Testis (tissue), 5 donors: Measurements from ENCODE around the gene ZNF687. TPM values are rescaled to one million over a fixed set of nuclear protein-coding genes. Genes with fewer than 3 reads are reported as not detected.

Experiments used
- DNase-seq: peaks from one replicate; pipeline ENCODE4 v3.0.0-alpha.2; 2019
- H3K27ac ChIP-seq, 2 donors: fragments of 200-600 bp; sonication (generic); one replicate each; pipeline ENCODE4 v1.5.1; 2019
- H3K27me3 ChIP-seq: fragments of 200-600 bp; sonication (generic); one replicate; pipeline ENCODE4 v1.5.1; 2019
- H3K36me3 ChIP-seq: fragments of 200-600 bp; sonication (generic); one replicate; pipeline ENCODE4 v1.5.1; 2017; ENCODE audit warnings: low read depth; ENCODE audit errors: missing control alignments
- H3K4me1 ChIP-seq: fragments of 200-600 bp; sonication (generic); one replicate; pipeline ENCODE4 v1.5.1; 2019
- H3K4me3 ChIP-seq, 2 donors: fragments of 200-600 bp; sonication (generic); one replicate each; pipeline ENCODE4 v1.5.1; 2017 to 2019
- H3K9me3 ChIP-seq: fragments of 200-600 bp; sonication (generic); one replicate; pipeline ENCODE4 v1.5.1; 2017
- POLR2A ChIP-seq: fragments of 450-650 bp; IDR thresholded peaks from one replicate; pipeline ENCODE4 v1.6.1; 2017; ENCODE audit warnings: antibody characterized with exemption, mild to moderate bottlenecking, moderate library complexity
- WGBS, 2 donors: methylation state at CpG; one replicate each; pipeline ENCODE4 v1.1.5; 2018; 5-methylcytosine and 5-hydroxymethylcytosine counted together
- intact Hi-C: fragments of 100-400 bp; cut with DNase I; formaldehyde crosslinking; loops from one replicate; pipeline ENCODE4 v1.15.1; 2023; ENCODE audit warnings: low total_unique reads
- long read RNA-seq, 2 donors: transcript quantifications; one replicate each; lab custom pipeline, GENCODE V29; 2026
- polyA plus RNA-seq: library from polyadenylated mRNA; stranded (reverse); fragments of 350-450 nt; fragmentation: Illumina TruSeq; extraction: RNeasy Lipid Tissue Mini Kit (QIAGEN cat#74804); gene quantifications from one replicate; pipeline ENCODE4 v1.2.3, GENCODE V29; 2014; ENCODE audit warnings: low read depth, low replicate concordance; ENCODE audit not compliant: insufficient read depth
- total RNA-seq, 2 donors: library from RNA; depleted of rRNA; stranded (reverse); fragments of >200 nt; gene quantifications; one replicate each; pipeline ENCODE4 v1.2.3, GENCODE V29; 2016
- TF ChIP-seq, protein P1 (sequence below), 3 experiments: fragments of 450-650 bp in 2 of 3; fragments of 200-600 bp in 1 of 3; sonication (generic) in 1 of 3; IDR thresholded peaks; one replicate each; pipeline ENCODE4 v1.5.1; 2016 to 2019; ENCODE audit warnings: antibody characterized with exemption in 3 of 3, mild to moderate bottlenecking in 2 of 3, moderate library complexity in 1 of 3

Gene ZNF687, protein sequence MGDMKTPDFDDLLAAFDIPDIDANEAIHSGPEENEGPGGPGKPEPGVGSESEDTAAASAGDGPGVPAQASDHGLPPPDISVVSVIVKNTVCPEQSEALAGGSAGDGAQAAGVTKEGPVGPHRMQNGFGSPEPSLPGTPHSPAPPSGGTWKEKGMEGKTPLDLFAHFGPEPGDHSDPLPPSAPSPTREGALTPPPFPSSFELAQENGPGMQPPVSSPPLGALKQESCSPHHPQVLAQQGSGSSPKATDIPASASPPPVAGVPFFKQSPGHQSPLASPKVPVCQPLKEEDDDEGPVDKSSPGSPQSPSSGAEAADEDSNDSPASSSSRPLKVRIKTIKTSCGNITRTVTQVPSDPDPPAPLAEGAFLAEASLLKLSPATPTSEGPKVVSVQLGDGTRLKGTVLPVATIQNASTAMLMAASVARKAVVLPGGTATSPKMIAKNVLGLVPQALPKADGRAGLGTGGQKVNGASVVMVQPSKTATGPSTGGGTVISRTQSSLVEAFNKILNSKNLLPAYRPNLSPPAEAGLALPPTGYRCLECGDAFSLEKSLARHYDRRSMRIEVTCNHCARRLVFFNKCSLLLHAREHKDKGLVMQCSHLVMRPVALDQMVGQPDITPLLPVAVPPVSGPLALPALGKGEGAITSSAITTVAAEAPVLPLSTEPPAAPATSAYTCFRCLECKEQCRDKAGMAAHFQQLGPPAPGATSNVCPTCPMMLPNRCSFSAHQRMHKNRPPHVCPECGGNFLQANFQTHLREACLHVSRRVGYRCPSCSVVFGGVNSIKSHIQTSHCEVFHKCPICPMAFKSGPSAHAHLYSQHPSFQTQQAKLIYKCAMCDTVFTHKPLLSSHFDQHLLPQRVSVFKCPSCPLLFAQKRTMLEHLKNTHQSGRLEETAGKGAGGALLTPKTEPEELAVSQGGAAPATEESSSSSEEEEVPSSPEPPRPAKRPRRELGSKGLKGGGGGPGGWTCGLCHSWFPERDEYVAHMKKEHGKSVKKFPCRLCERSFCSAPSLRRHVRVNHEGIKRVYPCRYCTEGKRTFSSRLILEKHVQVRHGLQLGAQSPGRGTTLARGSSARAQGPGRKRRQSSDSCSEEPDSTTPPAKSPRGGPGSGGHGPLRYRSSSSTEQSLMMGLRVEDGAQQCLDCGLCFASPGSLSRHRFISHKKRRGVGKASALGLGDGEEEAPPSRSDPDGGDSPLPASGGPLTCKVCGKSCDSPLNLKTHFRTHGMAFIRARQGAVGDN
- 10 to 100 TPM; 39.9 to 58.2 TPM for total RNA-seq
- polyA plus RNA-seq: 38.4 TPM
- long read RNA-seq, donor 1, full-length matches to known transcripts: 13 of 85 reads
- long read RNA-seq, donor 1, partial matches to known transcripts: 67 of 85 reads
- long read RNA-seq, donor 1, other reads (novel, unspliced or antisense): 5 of 85 reads
- long read RNA-seq, donor 2, transcript ZNF687-207 (3 exons, 840 nt): major isoform, 5 of 10 reads
- long read RNA-seq, donor 2, partial matches to known transcripts: 5 of 10 reads
- long read RNA-seq, donor 2, other reads (novel, unspliced or antisense): 0 of 10 reads

DNA sequence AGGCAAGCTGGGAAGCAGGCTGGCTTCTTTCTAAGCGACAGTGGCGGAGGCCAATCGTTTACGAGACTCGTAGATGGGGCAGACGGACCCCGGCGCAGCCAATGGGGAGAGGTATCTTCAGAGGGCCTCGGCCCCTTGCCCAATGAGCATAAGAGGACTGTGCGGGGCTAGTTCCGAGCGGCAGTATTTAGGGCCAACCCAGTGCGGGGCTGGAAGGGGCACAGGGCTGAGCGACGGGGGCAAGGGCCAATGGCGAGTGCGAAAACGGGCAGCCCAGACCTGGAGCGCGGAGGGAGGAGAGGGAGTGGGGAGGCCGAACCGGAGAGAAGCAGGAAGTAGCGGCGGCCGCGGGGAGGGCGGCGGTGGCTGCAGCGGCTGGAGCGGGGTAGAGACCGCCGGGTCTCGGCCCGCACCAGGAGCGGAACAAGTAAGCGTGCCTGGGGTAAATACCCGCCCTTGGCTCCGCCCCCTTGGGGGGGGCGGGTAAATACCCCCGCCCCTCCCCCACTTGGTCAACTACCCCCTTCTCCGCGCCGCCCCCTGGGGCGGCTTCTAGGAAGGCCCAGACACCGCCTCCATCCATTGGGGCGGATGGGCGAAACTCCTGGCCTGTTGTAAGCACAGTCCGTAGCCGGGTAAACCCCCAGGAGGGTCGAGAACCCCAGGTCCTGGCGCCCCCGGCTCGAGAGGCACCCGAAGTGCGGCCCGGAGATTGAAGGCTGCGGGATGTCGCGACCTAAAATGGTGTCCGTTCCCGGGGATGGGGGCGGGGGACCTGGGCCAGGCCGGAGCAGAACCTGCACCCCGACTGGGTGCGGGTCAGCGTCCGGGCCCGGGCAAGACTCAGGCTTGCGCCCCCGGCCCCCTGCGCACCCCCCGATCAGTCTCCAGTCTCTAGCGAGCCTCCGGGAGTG, at the start of gene ZNF687:
Gene ZNF687 (plus strand): TSS at position 331 of the 914 bp plus-strand sequence. CDS start 3,993 bp downstream, outside the sequence.
- Histone ChIP-seq H3K4me1 (peaks cover 19% of the 10 kb centered on the region), H3K27ac (peak within 1 kb of the TSS; percentile 94 to 99), H3K36me3 (no peaks in the 10 kb centered on the region), H3K4me3 (peak within 1 kb of the TSS; percentile 61 to 85), H3K27me3 (no peaks in the 10 kb centered on the region), H3K9me3 (no peaks in the 10 kb centered on the region)
- intact Hi-C loops: no loop called here
- peak; percentile 7 for TF ChIP-seq POLR2A
- TF ChIP-seq, protein P1, sequence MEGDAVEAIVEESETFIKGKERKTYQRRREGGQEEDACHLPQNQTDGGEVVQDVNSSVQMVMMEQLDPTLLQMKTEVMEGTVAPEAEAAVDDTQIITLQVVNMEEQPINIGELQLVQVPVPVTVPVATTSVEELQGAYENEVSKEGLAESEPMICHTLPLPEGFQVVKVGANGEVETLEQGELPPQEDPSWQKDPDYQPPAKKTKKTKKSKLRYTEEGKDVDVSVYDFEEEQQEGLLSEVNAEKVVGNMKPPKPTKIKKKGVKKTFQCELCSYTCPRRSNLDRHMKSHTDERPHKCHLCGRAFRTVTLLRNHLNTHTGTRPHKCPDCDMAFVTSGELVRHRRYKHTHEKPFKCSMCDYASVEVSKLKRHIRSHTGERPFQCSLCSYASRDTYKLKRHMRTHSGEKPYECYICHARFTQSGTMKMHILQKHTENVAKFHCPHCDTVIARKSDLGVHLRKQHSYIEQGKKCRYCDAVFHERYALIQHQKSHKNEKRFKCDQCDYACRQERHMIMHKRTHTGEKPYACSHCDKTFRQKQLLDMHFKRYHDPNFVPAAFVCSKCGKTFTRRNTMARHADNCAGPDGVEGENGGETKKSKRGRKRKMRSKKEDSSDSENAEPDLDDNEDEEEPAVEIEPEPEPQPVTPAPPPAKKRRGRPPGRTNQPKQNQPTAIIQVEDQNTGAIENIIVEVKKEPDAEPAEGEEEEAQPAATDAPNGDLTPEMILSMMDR (IDR thresholded peaks at IDR 0.05): no peak
- WGBS, 2 donors: 1 to 2% methylated on average over 25 to 65 of the region's 74 CpGs
- peak; percentile 100 for DNase-seq

- Histone ChIP-seq H3K36me3 (no peaks in the 10 kb centered on the region), H3K9me3 (no peaks in the 10 kb centered on the region), H3K27ac (no peak overlapping the region), H3K4me1 (peaks cover 18% of the 10 kb centered on the region), H3K27me3 (no peaks in the 10 kb centered on the region), H3K4me3 (no peak overlapping the region)
- TF ChIP-seq, protein P1 (IDR thresholded peaks at IDR 0.05): no peak
- intact Hi-C loops: no loop called here
- WGBS, 2 donors: 69 to 72% methylated on average over 6 of the region's 6 CpGs
- DNase-seq: no peak
Measured at GRCh38 chr1:151235235-151235634, 46.9 kb upstream of the ZNF687 start.

DNA sequence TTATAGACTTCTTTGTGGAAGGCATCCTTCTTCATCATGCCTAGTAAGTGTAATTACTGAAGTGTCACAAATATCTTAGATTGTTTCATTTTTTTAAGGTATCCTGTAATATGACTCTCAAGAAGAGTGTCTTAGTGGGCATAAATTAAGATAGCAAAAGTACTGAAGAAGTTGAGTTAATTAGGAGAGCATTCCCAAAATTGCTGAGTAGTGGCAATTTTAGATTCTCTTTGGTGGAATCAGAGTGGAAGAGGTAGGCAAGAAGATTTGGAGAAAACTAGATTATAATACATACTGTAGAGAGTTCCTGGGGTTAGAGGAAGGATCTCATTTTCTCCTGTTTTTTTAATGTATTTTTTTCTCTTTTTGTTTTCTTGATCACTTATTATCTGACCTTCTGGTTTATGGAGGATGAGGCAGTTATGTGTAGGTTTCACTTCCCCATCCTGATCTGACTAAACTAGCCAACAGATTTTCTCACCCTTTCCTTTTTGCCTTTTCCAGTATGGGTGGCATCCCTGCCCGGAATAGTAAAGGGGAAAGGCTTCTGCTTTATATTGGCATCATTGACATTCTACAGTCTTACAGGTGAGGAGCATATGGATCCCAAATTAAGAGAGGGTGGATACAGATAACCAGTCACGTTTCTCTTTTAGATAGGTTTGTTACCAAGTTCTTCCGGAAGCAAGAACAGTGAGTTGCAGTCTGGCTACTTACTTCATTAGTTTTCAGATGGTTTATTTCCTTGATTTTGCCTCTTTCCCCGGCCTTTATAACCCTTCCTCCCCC, 44.2 kb upstream of the ZNF687 start:
- DNase-seq: no peak
- H3K9me3 ChIP-seq: no peaks in the 10 kb centered on the region
- TF ChIP-seq POLR2A: no peak
- TF ChIP-seq, protein P1 (IDR thresholded peaks at IDR 0.05): no peak
- peak overlapping the region in 1 of 2 donors; percentile 29 for H3K27ac ChIP-seq
- intact Hi-C loops: no loop called here
- H3K27me3 ChIP-seq: no peaks in the 10 kb centered on the region
- H3K4me3 ChIP-seq: no peak overlapping the region
- WGBS, 2 donors: 71 to 83% methylated on average over 4 of the region's 4 CpGs
- no peaks in the 10 kb centered on the region for H3K4me1 ChIP-seq
- no peaks in the 10 kb centered on the region for H3K36me3 ChIP-seq
